Measurements from ENCODE around the gene SOHLH2. TPM values are rescaled to one million over a fixed set of nuclear protein-coding genes. Genes with fewer than 3 reads are reported as not detected.

SOHLH2 gene
- total RNA-seq, result under 0.01 TPM in 1 of 2 replicates, not detected in the other

GRCh38 chr13:36214163-36214921, at the start of gene SOHLH2:
SOHLH2 (minus strand) TSS chr13:36214556; CDS start chr13:36214526, 30 bp downstream.

GRCh38 chr13:36131222-36131930, 83.0 kb downstream of the SOHLH2 start, which contains the start of gene DCLK1:
DCLK1 (minus strand) TSS chr13:36131382.

Other genes with a start within 250 kb of the SOHLH2 start
- 3.4 and 116 TPM in 2 replicates for gene DCLK1, start 83.2 kb downstream of the SOHLH2 start, total RNA-seq
- gene CCDC169, start 83.3 kb upstream of the SOHLH2 start, total RNA-seq, result 0.97 and 2.7 TPM in 2 replicates
- gene SPART, start 131.8 kb upstream of the SOHLH2 start, total RNA-seq, result 53.7 and 133 TPM in 2 replicates
- gene CCNA1, start 217.9 kb upstream of the SOHLH2 start, total RNA-seq, result 1.6 and 9.0 TPM in 2 replicates

Measured in bladder microvascular endothelial cell (primary cell).